HAP-1 (cell line): ENCODE data around the gene LPIN1.
"Not testable (repeated sequence)": the region's sequence is repeated elsewhere in the genome, so short reads cannot be mapped to it uniquely, and the experiment has no call there.

Experiments
- DNase-seq, 2 experiments: peaks; one replicate each; pipeline ENCODE4 v3.0.0-alpha.2; 2016 to 2020; ENCODE audit warnings: low spot score in 2 of 2
- H3K27me3 ChIP-seq: fragments of 250-450 bp; sonication (Bioruptor Pico); 2 replicates; pipeline ENCODE4 v1.5.1; 2020; ENCODE audit warnings: low read depth, mild to moderate bottlenecking, moderate library complexity
- H3K36me3 ChIP-seq: fragments of 250-450 bp; sonication (Bioruptor Pico); replicated peaks from 2 replicates; pipeline ENCODE4 v1.5.1; 2020; ENCODE audit warnings: mild to moderate bottlenecking
- H3K4me1 ChIP-seq: fragments of 250-450 bp; sonication (Bioruptor Pico); 2 replicates; pipeline ENCODE4 v1.5.1; 2020; ENCODE audit warnings: mild to moderate bottlenecking
- H3K4me3 ChIP-seq: fragments of 250-450 bp; sonication (Bioruptor Pico); 2 replicates; pipeline ENCODE4 v1.5.1; 2020; ENCODE audit warnings: mild to moderate bottlenecking, moderate library complexity
- H3K9me3 ChIP-seq: fragments of 250-450 bp; sonication (Bioruptor Pico); 2 replicates; pipeline ENCODE4 v1.5.1; 2020; ENCODE audit warnings: mild to moderate bottlenecking, moderate library complexity
- in situ Hi-C: fragments of 300-500 bp; cut with MboI; formaldehyde crosslinking; loops from 3 replicates; pipeline ENCODE4 v1.14.3; 2020; ENCODE audit warnings: low sequenced_read_pairs, inconsistent platforms, mixed read lengths

LPIN1 gene

DNA sequence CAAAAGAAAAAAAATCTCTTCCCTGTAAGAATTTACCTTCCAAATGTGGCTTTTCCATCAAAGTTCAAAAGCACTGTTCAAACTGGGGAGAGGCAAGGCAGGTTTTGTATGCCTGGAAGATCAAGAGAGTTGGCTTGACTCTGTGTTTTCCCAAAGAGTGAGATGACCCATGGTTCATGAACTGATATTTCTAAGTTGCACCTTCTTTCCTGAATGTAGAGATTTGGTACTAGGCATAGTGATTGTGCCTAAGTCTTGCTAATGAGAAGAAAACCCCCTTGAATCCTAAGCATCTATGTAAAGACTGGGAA, 23.4 kb upstream of the LPIN1 start:
- H3K27me3 ChIP-seq: peaks cover 8% of the 10 kb centered on the region
- no peaks in the 10 kb centered on the region for H3K36me3 ChIP-seq
- H3K4me3 ChIP-seq: no peak overlapping the region
- H3K4me1 ChIP-seq: peaks cover 13% of the 10 kb centered on the region
- no peaks in the 10 kb centered on the region for H3K9me3 ChIP-seq
- in situ Hi-C loops: no loop called here
- DNase-seq: no peak

GRCh38 chr2:11724151-11724550, 22.3 kb upstream of the LPIN1 start:
- Histone ChIP-seq H3K9me3 (no peaks in the 10 kb centered on the region), H3K27me3 (peaks cover 2% of the 10 kb centered on the region), H3K4me1 (peaks cover 13% of the 10 kb centered on the region), H3K36me3 (no peaks in the 10 kb centered on the region), H3K4me3 (no peak overlapping the region)
- in situ Hi-C loops: no loop called here
- no peak for DNase-seq

DNA sequence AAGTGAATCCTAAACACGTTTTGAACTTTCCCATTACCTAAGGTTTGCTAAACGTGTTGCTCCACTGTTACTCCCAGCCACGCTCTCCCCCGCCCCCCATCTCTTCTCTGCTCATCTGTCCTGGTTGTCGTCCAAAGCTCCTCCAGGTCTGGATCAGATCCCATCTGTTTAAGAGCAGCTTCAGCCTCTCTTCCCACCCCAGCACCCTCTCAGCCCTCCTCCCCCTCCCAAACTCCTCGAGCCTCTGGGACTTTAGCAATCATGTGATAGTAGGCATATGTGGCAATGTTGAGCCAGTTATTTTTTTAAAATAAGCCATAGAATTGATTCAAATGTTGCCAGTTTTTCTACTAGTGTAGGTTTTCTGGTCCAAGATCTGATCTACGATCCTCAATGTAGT, 20.0 kb upstream of the LPIN1 start:
- H3K9me3 ChIP-seq: no peaks in the 10 kb centered on the region
- in situ Hi-C loops: no loop called here
- DNase-seq: no peak
- no peak overlapping the region for H3K4me3 ChIP-seq
- H3K4me1 ChIP-seq: peaks cover 7% of the 10 kb centered on the region; the same call in 1 of the 2 replicates
- no peaks in the 10 kb centered on the region for H3K36me3 ChIP-seq
- H3K27me3 ChIP-seq: peaks cover 2% of the 10 kb centered on the region; the same call in 1 of the 2 replicates

DNA sequence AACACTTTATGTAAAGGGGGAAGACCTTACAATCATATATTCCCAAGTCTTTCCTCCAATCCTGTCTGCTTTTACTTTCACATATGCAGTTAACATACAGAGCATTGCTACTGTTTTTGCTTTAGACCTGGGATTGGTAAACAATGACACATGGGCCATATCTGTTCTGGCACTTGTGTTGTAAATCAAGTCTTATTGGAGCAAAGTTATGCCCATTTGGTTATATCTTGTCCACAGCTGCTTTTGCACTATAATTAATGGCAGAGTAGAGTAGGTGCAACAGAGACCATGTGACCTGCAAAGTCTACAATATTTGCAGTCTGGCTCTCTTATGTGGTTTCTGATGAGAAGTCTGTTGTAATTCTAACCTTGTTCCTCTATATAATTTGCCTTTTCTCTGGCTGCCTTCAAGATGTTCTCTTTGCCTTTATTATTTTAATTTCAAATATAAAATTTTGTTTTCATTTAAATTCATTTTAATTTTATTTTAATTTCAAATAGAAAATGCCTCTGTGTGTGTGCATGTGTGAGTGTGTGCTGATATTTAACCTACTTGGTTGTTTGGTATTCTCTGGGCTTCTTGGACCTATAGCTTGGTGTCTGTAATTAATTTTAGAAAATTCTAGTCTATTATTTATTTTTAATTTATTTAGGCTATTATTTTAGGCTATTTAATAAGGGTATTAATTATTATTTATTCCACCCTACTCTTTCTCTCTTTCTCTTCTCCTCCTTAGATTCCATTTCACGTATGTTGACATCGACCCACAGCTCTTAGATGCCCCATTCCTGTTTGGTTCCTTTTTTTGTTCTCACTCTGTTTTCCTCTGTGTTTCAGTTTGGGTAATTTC, 16.8 kb upstream of the LPIN1 start:
- in situ Hi-C loops: no loop called here
- H3K4me3 ChIP-seq: no peak overlapping the region
- 0 out of 2 replicates have a peak, but pooled peaks cover 2% of the 10 kb centered on the region for H3K27me3 ChIP-seq
- no peak for DNase-seq
- H3K36me3 ChIP-seq: no peaks in the 10 kb centered on the region
- H3K4me1 ChIP-seq: no peaks in the 10 kb centered on the region
- H3K9me3 ChIP-seq: no peaks in the 10 kb centered on the region

- H3K4me3 ChIP-seq, DNase-seq, in situ Hi-C loops, H3K4me1 ChIP-seq, H3K9me3 ChIP-seq, H3K36me3 ChIP-seq, H3K27me3 ChIP-seq: not testable (repeated sequence)
These were observed 15.0 kb upstream of the LPIN1 start for GRCh38 chr2:11731214-11731984.

GRCh38 chr2:11732587-11732986, 13.8 kb upstream of the LPIN1 start:
- in situ Hi-C loops: no loop called here
- H3K9me3 ChIP-seq: no peaks in the 10 kb centered on the region
- no peak overlapping the region for H3K4me3 ChIP-seq
- no peaks in the 10 kb centered on the region for H3K4me1 ChIP-seq
- DNase-seq: no peak
- 0 out of 2 replicates have a peak, but pooled peaks cover 2% of the 10 kb centered on the region for H3K27me3 ChIP-seq
- no peaks in the 10 kb centered on the region for H3K36me3 ChIP-seq

- H3K4me3 ChIP-seq, in situ Hi-C loops, H3K36me3 ChIP-seq, H3K4me1 ChIP-seq, DNase-seq, H3K27me3 ChIP-seq, H3K9me3 ChIP-seq: not testable (repeated sequence)
These were observed 8.6 kb upstream of the LPIN1 start for GRCh38 chr2:11737852-11738251.

DNA sequence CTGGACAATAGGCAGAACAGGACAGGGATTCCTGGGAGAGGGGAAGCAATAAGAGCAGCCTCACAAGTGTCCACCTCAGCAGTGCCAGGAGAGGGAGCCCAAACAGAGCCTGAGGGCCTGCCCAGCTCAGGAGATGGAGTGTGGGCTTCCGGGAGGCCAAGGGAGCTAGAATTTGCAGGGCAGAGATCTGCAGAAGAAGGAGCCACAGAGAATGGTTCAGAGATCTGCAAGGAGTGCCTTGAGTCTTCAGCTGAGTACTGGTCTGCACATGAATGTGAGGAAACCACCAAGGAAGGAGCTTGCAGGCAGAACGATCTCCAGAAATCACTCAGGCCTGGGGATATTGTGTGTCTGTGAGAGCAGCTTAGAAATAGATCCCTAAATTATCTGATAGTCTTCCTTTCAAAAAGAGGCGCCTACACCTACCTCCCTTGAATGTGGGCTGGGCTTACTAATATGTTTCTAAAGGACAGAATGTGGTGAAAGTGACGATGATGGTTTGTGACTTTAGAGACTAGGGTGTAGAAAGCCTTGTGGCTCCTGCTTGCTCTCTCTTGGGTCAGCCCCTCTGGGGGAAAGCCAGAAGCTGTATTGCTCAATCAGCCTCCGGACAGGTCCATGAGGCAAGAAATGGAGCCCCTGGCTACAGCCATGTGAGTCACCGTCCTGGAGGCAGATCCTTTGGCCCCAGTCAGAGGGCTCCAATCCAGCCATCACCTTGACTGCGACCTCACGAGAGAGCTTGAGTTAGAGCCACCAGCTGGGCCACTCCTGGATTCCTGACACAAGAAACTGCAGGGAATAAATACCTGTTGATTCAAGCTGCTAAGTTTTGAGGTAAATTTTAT, 7.6 kb upstream of the LPIN1 start:
- no peaks in the 10 kb centered on the region for H3K36me3 ChIP-seq
- no peak overlapping the region for H3K4me3 ChIP-seq
- H3K27me3 ChIP-seq: no peaks in the 10 kb centered on the region
- DNase-seq: peak in 1 of 2 experiments; percentile 32
- in situ Hi-C loops: no loop called here
- H3K9me3 ChIP-seq: no peaks in the 10 kb centered on the region
- peaks cover 2% of the 10 kb centered on the region; the same call in 1 of the 2 replicates for H3K4me1 ChIP-seq

DNA sequence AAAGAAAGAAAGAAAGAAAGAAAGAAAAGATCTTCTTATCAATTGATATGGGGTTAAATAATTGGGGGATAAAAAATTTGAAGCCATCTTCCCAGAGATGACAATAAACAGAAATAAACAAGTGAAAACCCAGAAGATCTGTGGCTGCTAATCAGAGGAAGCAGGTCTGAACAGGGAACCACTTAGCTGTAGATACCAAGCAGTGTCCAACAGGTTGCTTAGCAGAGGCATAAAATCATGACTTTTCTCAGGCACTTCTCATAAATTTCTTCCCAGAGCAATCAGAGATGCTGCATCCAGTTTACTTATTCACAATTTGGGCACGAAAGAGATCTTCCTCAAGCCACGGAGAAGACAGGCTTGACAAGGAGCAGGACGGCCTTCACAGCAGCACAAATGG, 5.7 kb upstream of the LPIN1 start:
- no peaks in the 10 kb centered on the region for H3K27me3 ChIP-seq
- no peak for DNase-seq
- H3K9me3 ChIP-seq: no peaks in the 10 kb centered on the region
- peaks cover 8% of the 10 kb centered on the region for H3K4me1 ChIP-seq
- in situ Hi-C loops: no loop called here
- no peaks in the 10 kb centered on the region for H3K36me3 ChIP-seq
- H3K4me3 ChIP-seq: no peak overlapping the region

- peaks cover 12% of the 10 kb centered on the region for H3K4me1 ChIP-seq
- no peaks in the 10 kb centered on the region for H3K27me3 ChIP-seq
- no peaks in the 10 kb centered on the region for H3K36me3 ChIP-seq
- no peaks in the 10 kb centered on the region for H3K9me3 ChIP-seq
- H3K4me3 ChIP-seq: no peak overlapping the region
- in situ Hi-C loops: no loop called here
- DNase-seq: no peak
These were observed 4.1 kb upstream of the LPIN1 start for GRCh38 chr2:11742317-11742701.

DNA sequence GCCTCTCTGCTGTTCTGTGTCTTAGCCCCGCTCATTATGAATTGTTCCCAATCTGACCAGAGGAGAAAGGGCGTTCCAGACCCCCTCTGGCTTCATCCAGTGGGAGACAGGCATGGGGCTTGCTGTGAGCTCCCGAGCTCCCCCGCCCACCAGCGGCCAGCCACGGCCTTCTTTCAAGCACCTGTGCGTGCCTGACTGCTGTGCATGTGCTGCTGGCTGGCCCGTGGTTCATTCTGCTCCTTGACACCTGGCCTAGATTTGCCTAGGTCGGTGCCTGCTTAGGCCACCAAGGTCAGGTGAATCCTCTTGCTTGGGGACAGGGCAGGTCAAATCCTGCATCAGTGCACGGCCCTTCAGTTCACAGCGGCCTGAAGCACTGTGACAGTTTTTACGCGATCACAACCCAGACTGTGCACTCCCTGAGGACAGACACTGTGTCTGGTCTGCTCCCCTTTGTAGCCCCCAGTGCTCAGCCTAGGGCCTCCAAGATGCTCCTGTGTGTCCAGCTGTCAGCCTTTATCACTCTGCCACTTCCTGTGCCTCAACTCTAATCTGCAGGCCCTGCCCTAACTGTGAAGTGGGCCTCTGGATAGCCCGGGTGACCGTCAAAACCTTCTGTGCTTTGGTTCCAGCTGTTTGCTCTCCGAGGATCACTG, 3.6 kb upstream of the LPIN1 start:
- peaks cover 12% of the 10 kb centered on the region for H3K4me1 ChIP-seq
- DNase-seq: no peak

GRCh38 chr2:11743366-11743765, 3.1 kb upstream of the LPIN1 start:
- in situ Hi-C loops: no loop called here
- H3K9me3 ChIP-seq: no peaks in the 10 kb centered on the region
- peaks cover 14% of the 10 kb centered on the region for H3K4me1 ChIP-seq
- H3K27me3 ChIP-seq: no peaks in the 10 kb centered on the region
- no peak for DNase-seq
- no peak overlapping the region for H3K4me3 ChIP-seq
- H3K36me3 ChIP-seq: no peaks in the 10 kb centered on the region

More for the DNA sequence above, 3.6 kb upstream of the LPIN1 start:
- Histone ChIP-seq H3K36me3 (no peaks in the 10 kb centered on the region), H3K4me3 (no peak overlapping the region), H3K9me3 (no peaks in the 10 kb centered on the region), H3K27me3 (no peaks in the 10 kb centered on the region)
- in situ Hi-C loops: no loop called here

DNA sequence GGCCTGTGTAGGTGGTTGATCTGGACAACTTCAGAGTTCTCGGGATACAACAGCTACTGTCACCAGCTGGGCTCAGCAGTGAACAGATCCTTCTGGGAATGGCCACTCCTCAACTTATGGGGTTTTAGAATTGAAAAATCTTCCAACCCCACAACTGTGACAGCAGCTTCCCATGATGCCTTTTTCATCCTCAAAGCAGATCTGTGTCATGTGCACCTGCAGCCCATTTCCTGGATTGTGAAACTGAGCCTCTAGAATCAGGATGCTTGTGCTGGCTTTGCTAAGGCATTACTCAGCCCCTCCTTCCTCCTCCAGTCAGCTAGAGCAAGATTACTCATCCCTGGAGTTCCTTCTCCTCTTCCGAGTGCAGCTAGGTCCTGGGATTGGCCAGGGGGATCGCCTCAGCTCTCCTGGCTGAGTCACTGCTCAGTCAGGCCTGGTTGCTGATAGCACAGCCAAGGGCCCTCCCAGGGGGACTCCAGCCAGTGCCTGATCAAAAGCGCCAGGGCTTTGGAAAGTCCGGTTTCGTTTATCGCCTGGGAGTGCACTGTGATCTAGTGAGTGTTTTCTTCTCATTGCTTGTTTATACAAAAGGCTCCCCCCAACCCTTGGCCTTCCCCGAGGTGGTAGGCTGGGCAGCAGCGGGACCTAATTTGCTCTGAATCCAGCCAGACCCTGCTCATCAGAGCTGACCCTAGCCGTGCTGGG, 2.4 kb upstream of the LPIN1 start:
- Histone ChIP-seq H3K36me3 (no peaks in the 10 kb centered on the region), H3K4me3 (no peak overlapping the region), H3K27me3 (no peaks in the 10 kb centered on the region), H3K9me3 (no peaks in the 10 kb centered on the region), H3K4me1 (peaks cover 14% of the 10 kb centered on the region)
- peak; percentile 89 to 92 for DNase-seq
- in situ Hi-C loops: no loop called here
